GM23338 (cell line): ENCODE results near the gene MELK. TPM values are rescaled to one million over a fixed set of nuclear protein-coding genes. Genes with fewer than 3 reads are reported as not detected.

ENCODE experiments used
- ATAC-seq: fragments of 200-7000 bp; cut with Tn5 transposase; 3 replicates; pipeline ENCODE4 v1.9.1; 2020
- DNase-seq: peaks from one replicate; pipeline ENCODE4 v3.0.0-alpha.2; 2015; ENCODE audit warnings: low spot score
- H2AFZ ChIP-seq: fragments of 200-600 bp; sonication (generic); 2 replicates; pipeline ENCODE4 v1.8.0; 2016; ENCODE audit warnings: antibody characterized with exemption, mild to moderate bottlenecking, moderate library complexity
- H3F3A ChIP-seq: fragments of 200-600 bp; sonication (generic); replicated peaks from 2 replicates; pipeline ENCODE4 v1.8.0; 2017; ENCODE audit warnings: antibody characterized with exemption, mixed run types, low read depth
- H3K27ac ChIP-seq: fragments of 200-600 bp; sonication (generic); 2 replicates; pipeline ENCODE4 v1.6.1; 2016; ENCODE audit warnings: low read depth
- H3K27me3 ChIP-seq: fragments of 200-600 bp; sonication (generic); 2 replicates; pipeline ENCODE4 v1.8.0; 2016; ENCODE audit warnings: mild to moderate bottlenecking, mixed run types, moderate library complexity; ENCODE audit not compliant: insufficient read depth
- H3K36me3 ChIP-seq: fragments of 200-600 bp; sonication (generic); 2 replicates; pipeline ENCODE4 v1.8.0; 2016; ENCODE audit warnings: mild to moderate bottlenecking; ENCODE audit not compliant: insufficient read depth
- H3K4me1 ChIP-seq: fragments of 200-600 bp; sonication (generic); 2 replicates; pipeline ENCODE4 v1.8.0; 2016; ENCODE audit warnings: mild to moderate bottlenecking, moderate library complexity; ENCODE audit not compliant: insufficient read depth
- H3K4me2 ChIP-seq: fragments of 200-600 bp; sonication (generic); 2 replicates; pipeline ENCODE4 v1.7.1; 2017; ENCODE audit warnings: mixed run types
- H3K4me3 ChIP-seq: fragments of 200-600 bp; sonication (generic); 2 replicates; pipeline ENCODE4 v1.6.1; 2016; ENCODE audit warnings: mixed run types
- H3K79me2 ChIP-seq: fragments of 200-600 bp; sonication (generic); replicated peaks from 2 replicates; pipeline ENCODE4 v1.8.0; 2017; ENCODE audit warnings: mild to moderate bottlenecking; ENCODE audit not compliant: insufficient read depth
- H3K9me2 ChIP-seq: fragments of 200-600 bp; sonication (generic); 2 replicates; pipeline ENCODE4 v1.8.0; 2017; ENCODE audit not compliant: insufficient read depth
- H4K20me1 ChIP-seq: fragments of 200-600 bp; sonication (generic); replicated peaks from 2 replicates; pipeline ENCODE4 v1.8.0; 2017; ENCODE audit warnings: mild to moderate bottlenecking; ENCODE audit not compliant: insufficient read depth
- H3K27ac Mint-ChIP-seq: 2 replicates; pipeline ENCODE4 v1.8.0; 2020; ENCODE audit warnings: inconsistent platforms, mild to moderate bottlenecking, moderate library complexity, mixed read lengths
- H3K27me3 Mint-ChIP-seq: 3 replicates; pipeline ENCODE4 v1.8.0; 2022; ENCODE audit warnings: low read depth, mild to moderate bottlenecking, moderate library complexity, mixed read lengths, inconsistent platforms; ENCODE audit not compliant: insufficient read depth, poor library complexity
- H3K36me3 Mint-ChIP-seq: 3 replicates; pipeline ENCODE4 v1.8.0; 2021; ENCODE audit warnings: low read depth, mild to moderate bottlenecking, inconsistent platforms, moderate library complexity, mixed read lengths
- H3K4me1 Mint-ChIP-seq: 3 replicates; pipeline ENCODE4 v1.8.0; 2020; ENCODE audit warnings: mild to moderate bottlenecking, inconsistent platforms, mixed read lengths
- H3K4me3 Mint-ChIP-seq: 3 replicates; pipeline ENCODE4 v1.8.0; 2021; ENCODE audit warnings: moderate library complexity, mild to moderate bottlenecking, inconsistent platforms, mixed read lengths
- H3K9me3 Mint-ChIP-seq: 3 replicates; pipeline ENCODE4 v1.8.0; 2020; ENCODE audit warnings: moderate library complexity, mild to moderate bottlenecking, inconsistent platforms, mixed read lengths
- CREB1 ChIP-seq: fragments of 250-450 bp; sonication (Bioruptor Pico); IDR thresholded peaks from 2 replicates; pipeline ENCODE4 v1.5.0; 2020; ENCODE audit warnings: low read depth, mild to moderate bottlenecking, moderate library complexity
- CTCF ChIP-seq, 2 experiments: fragments of 200-600 bp in 1 of 2; sonication (generic) in 1 of 2; conservative IDR thresholded peaks; 2 replicates each; pipeline versions ENCODE4 v1.5.1 to v1.6.1; 2016 to 2017; ENCODE audit warnings: antibody characterized with exemption in 2 of 2, low read depth in 2 of 2, mild to moderate bottlenecking in 2 of 2, moderate library complexity in 1 of 2
- ETS1 ChIP-seq: IDR thresholded peaks from 2 replicates; pipeline ENCODE4 v1.6.1; 2016; ENCODE audit warnings: antibody characterized with exemption
- EZH2 ChIP-seq: fragments of 200-600 bp; sonication (generic); IDR thresholded peaks from one replicate; pipeline ENCODE4 v1.8.0; 2017; ENCODE audit warnings: antibody characterized with exemption, mild to moderate bottlenecking, low read depth; ENCODE audit not compliant: unreplicated experiment
- EZH2phosphoT487 ChIP-seq: fragments of 200-600 bp; sonication (generic); IDR thresholded peaks from one replicate; pipeline ENCODE4 v1.8.1; 2018; ENCODE audit warnings: antibody characterized with exemption; ENCODE audit not compliant: unreplicated experiment
- JUNB ChIP-seq: IDR thresholded peaks from one replicate; pipeline ENCODE4 v1.6.1; 2016; ENCODE audit warnings: antibody characterized with exemption; ENCODE audit not compliant: unreplicated experiment
- NANOG ChIP-seq: IDR thresholded peaks from 2 replicates; pipeline ENCODE4 v1.6.1; 2016; ENCODE audit warnings: antibody characterized with exemption, borderline replicate concordance
- POLR2AphosphoS5 ChIP-seq: IDR thresholded peaks from 2 replicates; pipeline ENCODE4 v1.6.1; 2016; ENCODE audit warnings: antibody characterized with exemption, low read depth
- REST ChIP-seq: IDR thresholded peaks from one replicate; pipeline ENCODE4 v1.6.1; 2018; ENCODE audit warnings: antibody characterized with exemption; ENCODE audit not compliant: unreplicated experiment
- STAT1 ChIP-seq: IDR thresholded peaks from one replicate; pipeline ENCODE4 v1.6.1; 2016; ENCODE audit warnings: antibody characterized with exemption; ENCODE audit not compliant: unreplicated experiment
- ZNF114 ChIP-seq: fragments of 250-450 bp; sonication (Bioruptor Pico); IDR thresholded peaks from 2 replicates; pipeline ENCODE4 v1.5.0; 2020; ENCODE audit warnings: mild to moderate bottlenecking, moderate library complexity
- ZNF331 ChIP-seq: fragments of 250-450 bp; sonication (Bioruptor Pico); IDR thresholded peaks from 2 replicates; pipeline ENCODE4 v1.5.0; 2020; ENCODE audit warnings: low read depth, mild to moderate bottlenecking, moderate library complexity
- polyA plus RNA-seq: library from polyadenylated mRNA; unstranded; fragments of >200 nt; fragmentation: Nextera tagmentation; extraction: Ambion mirVana; gene quantifications from 2 replicates; pipeline ENCODE4 v1.2.1, GENCODE V29; 2016
- total RNA-seq: library from RNA; depleted of rRNA; stranded (reverse); fragments of >200 nt; shearing (Covaris generic); gene quantifications from 2 replicates; pipeline ENCODE4 v1.2.3, GENCODE V29; 2014
- TF ChIP-seq, protein P1 (sequence below): fragments of 250-450 bp; sonication (Bioruptor Pico); IDR thresholded peaks from 2 replicates; pipeline ENCODE4 v1.5.0; 2020; ENCODE audit warnings: mild to moderate bottlenecking, moderate library complexity

The MELK gene
- total and polyA plus RNA-seq, 2 experiments from 2014 or later: 37.2 to 55.7 TPM

DNA sequence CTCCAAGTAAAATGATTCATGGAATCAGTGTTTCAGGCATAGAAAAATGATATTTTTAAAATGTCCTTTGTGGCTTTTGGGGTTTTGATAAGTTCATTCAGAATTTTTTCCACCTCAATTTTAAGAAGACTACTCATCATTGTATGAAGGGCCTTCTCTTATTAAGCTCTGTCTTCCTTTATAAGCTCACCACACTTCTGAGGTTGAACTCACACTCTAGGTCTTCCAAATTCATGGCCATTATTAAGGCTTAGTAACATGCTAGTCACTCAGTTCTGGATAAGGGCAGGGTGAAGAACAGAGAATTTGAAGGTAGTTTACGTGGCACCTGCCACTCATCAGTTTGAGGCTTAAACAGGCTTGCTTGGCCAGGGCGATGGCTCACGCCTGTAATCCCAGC, 4.2 kb downstream of the MELK start:
- ATAC-seq: no peak
- 0 out of 3 replicates have a peak, but pooled peaks cover 2% of the 10 kb centered on the region for H3K9me3 Mint-ChIP-seq

More for the DNA sequence above, 4.2 kb downstream of the MELK start:
- no peak overlapping the region for H3K4me2 ChIP-seq
- no peak overlapping the region for H3K27ac ChIP-seq
- peaks cover 88% of the 10 kb centered on the region for H3K79me2 ChIP-seq
- H2AFZ ChIP-seq: no peak overlapping the region
- peaks cover 4% of the 10 kb centered on the region; the same call in 1 of the 2 replicates for H3K9me2 ChIP-seq
- Mint-ChIP-seq H3K36me3 (peaks cover 31% of the 10 kb centered on the region), H3K27ac (no peak overlapping the region), H3K4me3 (no peak overlapping the region), H3K4me1 (peaks cover 16% of the 10 kb centered on the region), H3K27me3 (peaks cover 10% of the 10 kb centered on the region)
- no peaks in the 10 kb centered on the region for H3K36me3 ChIP-seq
- TF ChIP-seq ZNF331 (no peak), POLR2AphosphoS5 (no peak), REST (no peak), STAT1 (no peak), ZNF114 (CRISPR knock-in tag) (no peak), EZH2 (no peak), ETS1 (no peak), EZH2phosphoT487 (no peak), JUNB (no peak), NANOG (no peak), CREB1 (no peak), CTCF (conservative IDR thresholded peaks at IDR 0.05; ENCODE audit: low read depth in 2 of 2) (no peak)
- TF ChIP-seq, protein P1, sequence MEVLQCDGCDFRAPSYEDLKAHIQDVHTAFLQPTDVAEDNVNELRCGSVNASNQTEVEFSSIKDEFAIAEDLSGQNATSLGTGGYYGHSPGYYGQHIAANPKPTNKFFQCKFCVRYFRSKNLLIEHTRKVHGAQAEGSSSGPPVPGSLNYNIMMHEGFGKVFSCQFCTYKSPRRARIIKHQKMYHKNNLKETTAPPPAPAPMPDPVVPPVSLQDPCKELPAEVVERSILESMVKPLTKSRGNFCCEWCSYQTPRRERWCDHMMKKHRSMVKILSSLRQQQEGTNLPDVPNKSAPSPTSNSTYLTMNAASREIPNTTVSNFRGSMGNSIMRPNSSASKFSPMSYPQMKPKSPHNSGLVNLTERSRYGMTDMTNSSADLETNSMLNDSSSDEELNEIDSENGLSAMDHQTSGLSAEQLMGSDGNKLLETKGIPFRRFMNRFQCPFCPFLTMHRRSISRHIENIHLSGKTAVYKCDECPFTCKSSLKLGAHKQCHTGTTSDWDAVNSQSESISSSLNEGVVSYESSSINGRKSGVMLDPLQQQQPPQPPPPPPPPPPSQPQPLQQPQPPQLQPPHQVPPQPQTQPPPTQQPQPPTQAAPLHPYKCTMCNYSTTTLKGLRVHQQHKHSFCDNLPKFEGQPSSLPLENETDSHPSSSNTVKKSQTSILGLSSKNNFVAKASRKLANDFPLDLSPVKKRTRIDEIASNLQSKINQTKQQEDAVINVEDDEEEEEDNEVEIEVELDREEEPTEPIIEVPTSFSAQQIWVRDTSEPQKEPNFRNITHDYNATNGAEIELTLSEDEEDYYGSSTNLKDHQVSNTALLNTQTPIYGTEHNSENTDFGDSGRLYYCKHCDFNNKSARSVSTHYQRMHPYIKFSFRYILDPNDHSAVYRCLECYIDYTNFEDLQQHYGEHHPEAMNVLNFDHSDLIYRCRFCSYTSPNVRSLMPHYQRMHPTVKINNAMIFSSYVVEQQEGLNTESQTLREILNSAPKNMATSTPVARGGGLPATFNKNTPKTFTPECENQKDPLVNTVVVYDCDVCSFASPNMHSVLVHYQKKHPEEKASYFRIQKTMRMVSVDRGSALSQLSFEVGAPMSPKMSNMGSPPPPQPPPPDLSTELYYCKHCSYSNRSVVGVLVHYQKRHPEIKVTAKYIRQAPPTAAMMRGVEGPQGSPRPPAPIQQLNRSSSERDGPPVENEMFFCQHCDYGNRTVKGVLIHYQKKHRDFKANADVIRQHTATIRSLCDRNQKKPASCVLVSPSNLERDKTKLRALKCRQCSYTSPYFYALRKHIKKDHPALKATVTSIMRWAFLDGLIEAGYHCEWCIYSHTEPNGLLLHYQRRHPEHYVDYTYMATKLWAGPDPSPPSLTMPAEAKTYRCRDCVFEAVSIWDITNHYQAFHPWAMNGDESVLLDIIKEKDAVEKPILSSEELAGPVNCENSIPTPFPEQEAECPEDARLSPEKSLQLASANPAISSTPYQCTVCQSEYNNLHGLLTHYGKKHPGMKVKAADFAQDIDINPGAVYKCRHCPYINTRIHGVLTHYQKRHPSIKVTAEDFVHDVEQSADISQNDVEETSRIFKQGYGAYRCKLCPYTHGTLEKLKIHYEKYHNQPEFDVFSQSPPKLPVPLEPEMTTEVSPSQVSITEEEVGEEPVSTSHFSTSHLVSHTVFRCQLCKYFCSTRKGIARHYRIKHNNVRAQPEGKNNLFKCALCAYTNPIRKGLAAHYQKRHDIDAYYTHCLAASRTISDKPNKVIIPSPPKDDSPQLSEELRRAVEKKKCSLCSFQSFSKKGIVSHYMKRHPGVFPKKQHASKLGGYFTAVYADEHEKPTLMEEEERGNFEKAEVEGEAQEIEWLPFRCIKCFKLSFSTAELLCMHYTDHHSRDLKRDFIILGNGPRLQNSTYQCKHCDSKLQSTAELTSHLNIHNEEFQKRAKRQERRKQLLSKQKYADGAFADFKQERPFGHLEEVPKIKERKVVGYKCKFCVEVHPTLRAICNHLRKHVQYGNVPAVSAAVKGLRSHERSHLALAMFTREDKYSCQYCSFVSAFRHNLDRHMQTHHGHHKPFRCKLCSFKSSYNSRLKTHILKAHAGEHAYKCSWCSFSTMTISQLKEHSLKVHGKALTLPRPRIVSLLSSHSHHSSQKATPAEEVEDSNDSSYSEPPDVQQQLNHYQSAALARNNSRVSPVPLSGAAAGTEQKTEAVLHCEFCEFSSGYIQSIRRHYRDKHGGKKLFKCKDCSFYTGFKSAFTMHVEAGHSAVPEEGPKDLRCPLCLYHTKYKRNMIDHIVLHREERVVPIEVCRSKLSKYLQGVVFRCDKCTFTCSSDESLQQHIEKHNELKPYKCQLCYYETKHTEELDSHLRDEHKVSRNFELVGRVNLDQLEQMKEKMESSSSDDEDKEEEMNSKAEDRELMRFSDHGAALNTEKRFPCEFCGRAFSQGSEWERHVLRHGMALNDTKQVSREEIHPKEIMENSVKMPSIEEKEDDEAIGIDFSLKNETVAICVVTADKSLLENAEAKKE (CRISPR knock-in tag): no peak
- H3K4me3 ChIP-seq: no peak overlapping the region
- H4K20me1 ChIP-seq: peaks cover 18% of the 10 kb centered on the region
- no peak for DNase-seq
- no peaks in the 10 kb centered on the region for H3K27me3 ChIP-seq
- H3F3A ChIP-seq: 0 out of 2 replicates have a peak, but pooled peaks cover 4% of the 10 kb centered on the region
- peaks cover 8% of the 10 kb centered on the region for H3K4me1 ChIP-seq
